ENCODE data around the gene RIMKLB. TPM values are rescaled to one million over a fixed set of nuclear protein-coding genes. Genes with fewer than 3 reads are reported as not detected.

The RIMKLB gene
- total RNA-seq, 1 experiment from 2014 or later: 87.7 TPM

GRCh38 chr12:8695116-8695515 is 2.7 kb upstream of the RIMKLB start:
- H3K9me3 ChIP-seq (ENCODE audit: control insufficient read depth, low read depth, low read length): no peaks in the 10 kb centered on the region
- no peak overlapping the region for H2BK20ac ChIP-seq (ENCODE audit: low read depth, low read length, poor library complexity, severe bottlenecking)
- DNase-seq: no peak
- no peak overlapping the region for H2BK5ac ChIP-seq (ENCODE audit: insufficient read length, low read length)
- no peak overlapping the region for H4K91ac ChIP-seq (ENCODE audit: insufficient read length, low read depth, low read length)
- H3K23me2 ChIP-seq (ENCODE audit: insufficient read length, low read depth, low read length, poor library complexity, severe bottlenecking): peaks cover 9% of the 10 kb centered on the region
- Mint-ChIP-seq H3K36me3 (ENCODE audit: insufficient read depth in 1 of 3, low read depth in 3 of 3) (peaks cover 2 to 7% (median 4%) of the 10 kb centered on the region in 3 experiments; a peak in 4 of 7 replicates), H3K27me3 (ENCODE audit: low read depth) (no peaks in the 10 kb centered on the region), H3K4me3 (no peak overlapping the region), H3K4me1 (peaks cover 44 to 47% of the 10 kb centered on the region in 2 experiments), H3K27ac (no peak overlapping the region), H3K9me3 (no peaks in the 10 kb centered on the region)
- no peak overlapping the region for H2BK120ac ChIP-seq (ENCODE audit: low read depth, low read length, poor library complexity, severe bottlenecking)
- H3T11ph ChIP-seq (ENCODE audit: low read length): no peak overlapping the region
- no peak overlapping the region for H3K4ac ChIP-seq (ENCODE audit: low read depth, low read length)
- TF ChIP-seq CTCF (conservative IDR thresholded peaks at IDR 0.05): no peak
- H2AFZ ChIP-seq (ENCODE audit: low read length): no peak overlapping the region
- WGBS (ENCODE audit: extremely low coverage, insufficient read length, low lambda C conversion rate): no CpG with 5 or more reads among the region's 10 CpGs
- H2BK15ac ChIP-seq (ENCODE audit: low read depth, low read length): no peak overlapping the region
- no peak overlapping the region for H4K5ac ChIP-seq (ENCODE audit: insufficient read length, low read depth, low read length)
- no peaks in the 10 kb centered on the region for H4K20me1 ChIP-seq (ENCODE audit: control insufficient read depth, insufficient read depth, insufficient read length)
- no peak overlapping the region for H3K56ac ChIP-seq (ENCODE audit: insufficient read length, low read depth, low read length)
- no peaks in the 10 kb centered on the region for H3K79me1 ChIP-seq (ENCODE audit: insufficient read depth, low read depth, low read length, poor library complexity, severe bottlenecking)
- H3K27ac ChIP-seq (ENCODE audit: insufficient read length, low read depth, low read length): no peak overlapping the region
- peaks cover 3% of the 10 kb centered on the region; the same call in 1 of the 2 replicates for H3K4me1 ChIP-seq (ENCODE audit: insufficient read depth, low read length)
- H3K14ac ChIP-seq (ENCODE audit: insufficient read depth, low read length): no peak overlapping the region
- peaks cover 14% of the 10 kb centered on the region; the same call in 1 of the 2 replicates for H3K79me2 ChIP-seq (ENCODE audit: insufficient read depth, low read length)
- H3K27me3 ChIP-seq (ENCODE audit: insufficient read depth, low read length): no peaks in the 10 kb centered on the region
- no peak overlapping the region for H3K9ac ChIP-seq (ENCODE audit: extremely low read depth, insufficient read length, low read length)
- H3K23ac ChIP-seq (ENCODE audit: insufficient read length, low read depth, low read length): no peak overlapping the region
- H2AK5ac ChIP-seq (ENCODE audit: insufficient read length, low read length): no peak overlapping the region
- H2BK12ac ChIP-seq (ENCODE audit: insufficient read length, low read depth, low read length): no peak overlapping the region
- no peak overlapping the region for H3K18ac ChIP-seq (ENCODE audit: insufficient read length, low read depth, low read length)
- H3K4me2 ChIP-seq (ENCODE audit: insufficient read depth, insufficient read length, low read length): no peak overlapping the region
- no peak overlapping the region for H4K8ac ChIP-seq (replicated peaks; ENCODE audit: insufficient read length, low read depth, low read length)

Measured in H9 (cell line).